GM15510 (cell line): ENCODE results near the gene ZCCHC10.

ENCODE experiments used
- POLR2A ChIP-seq: IDR thresholded peaks from 3 replicates; pipeline ENCODE4 v1.6.1; 2011; ENCODE audit warnings: borderline replicate concordance; ENCODE audit not compliant: insufficient read length; ENCODE audit errors: extremely low read depth

ZCCHC10 gene

GRCh38 chr5:133051061-133051541 lies 24.8 kb upstream of the ZCCHC10 start:
- TF ChIP-seq POLR2A, result no peak

- TF ChIP-seq POLR2A, result no peak
These were observed 24.2 kb upstream of the ZCCHC10 start for GRCh38 chr5:133050521-133050920.

DNA sequence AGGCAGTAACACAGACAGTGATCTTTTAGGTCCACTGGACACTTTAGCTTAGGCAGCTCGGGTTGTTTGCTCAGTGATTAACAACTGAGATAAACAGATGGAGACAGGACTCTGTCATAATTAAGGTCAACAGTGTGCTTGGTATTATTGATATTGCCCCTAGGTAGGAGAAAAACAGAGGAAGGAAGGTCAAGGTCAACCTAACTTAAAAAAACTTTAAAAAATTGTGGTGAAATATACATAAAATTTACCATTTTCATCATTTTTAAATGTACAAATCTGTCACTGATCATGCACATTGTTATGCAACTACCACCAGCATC lies 23.3 kb upstream of the ZCCHC10 start:
- no peak for TF ChIP-seq POLR2A

GRCh38 chr5:133048993-133049725 lies 22.8 kb upstream of the ZCCHC10 start:
- TF ChIP-seq POLR2A, result no peak

GRCh38 chr5:133047404-133047803 lies 21.1 kb upstream of the ZCCHC10 start:
- TF ChIP-seq POLR2A, result no peak

GRCh38 chr5:133041910-133042309 lies 15.6 kb upstream of the ZCCHC10 start:
- no peak for TF ChIP-seq POLR2A

- TF ChIP-seq POLR2A, result no peak
These were observed 14.9 kb upstream of the ZCCHC10 start for GRCh38 chr5:133041157-133041784.

DNA sequence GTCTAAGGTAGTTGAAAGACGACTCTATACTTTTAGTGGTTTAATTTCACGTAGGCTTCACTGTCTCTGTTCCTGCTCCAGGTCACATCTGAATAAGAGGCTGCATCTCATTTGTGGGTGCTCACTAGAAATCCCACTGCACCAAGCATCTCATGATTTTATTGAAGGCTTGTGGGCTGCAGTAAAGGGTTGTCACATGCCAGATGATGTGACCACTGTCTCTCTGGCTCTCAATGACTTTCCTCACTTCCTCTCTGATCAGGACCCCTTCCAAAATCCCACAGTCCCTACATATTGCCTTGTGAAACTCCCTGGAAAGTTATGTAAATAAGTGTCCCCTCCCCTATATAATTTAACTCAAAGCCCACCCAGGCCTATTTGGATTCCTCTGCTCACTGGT lies 8.9 kb upstream of the ZCCHC10 start:
- no peak for TF ChIP-seq POLR2A

- TF ChIP-seq POLR2A, result no peak
These were observed 7.7 kb upstream of the ZCCHC10 start for GRCh38 chr5:133034064-133034463.

DNA sequence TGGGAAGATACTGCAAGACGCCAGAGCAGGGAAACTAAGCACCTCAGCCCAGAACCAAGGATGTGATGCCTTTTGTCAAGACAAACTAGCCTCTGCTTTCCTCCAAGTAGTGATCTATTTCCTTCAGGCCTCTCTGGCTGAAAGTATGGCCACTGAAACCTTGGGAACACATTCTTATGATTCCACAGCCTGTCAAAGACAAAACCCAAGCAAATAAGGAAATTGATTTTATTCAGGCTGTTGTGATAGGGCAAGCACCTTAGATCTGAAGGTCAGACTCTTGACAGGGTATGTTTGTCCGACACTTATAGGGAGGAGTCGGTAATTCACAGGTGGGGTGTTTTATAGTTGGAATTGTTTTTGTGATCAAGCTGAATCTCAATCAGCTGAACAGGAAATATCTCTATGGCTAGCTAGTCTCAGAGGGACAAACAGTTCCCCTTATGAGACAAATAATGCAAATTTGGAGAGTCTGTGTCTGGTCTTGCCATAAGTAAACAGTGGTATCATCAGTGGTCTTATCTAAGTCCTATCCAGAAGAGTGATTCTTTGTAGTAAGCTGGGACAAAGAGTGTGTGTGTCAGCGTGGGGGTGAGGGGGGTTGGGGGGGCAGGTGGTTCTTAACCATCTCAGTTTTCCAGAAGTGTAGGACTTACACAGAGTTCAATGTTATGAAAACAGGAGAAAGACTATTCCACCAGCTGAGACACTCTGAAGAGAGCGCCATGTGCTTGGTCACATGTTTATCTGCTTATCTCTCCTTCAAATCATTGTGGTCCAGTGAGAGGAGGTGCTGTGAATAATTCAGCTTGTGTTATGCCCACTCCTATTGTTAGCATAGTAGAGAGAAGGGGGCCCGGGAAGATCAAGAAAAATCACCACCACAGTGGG lies 6.7 kb upstream of the ZCCHC10 start:
- TF ChIP-seq POLR2A, result no peak

GRCh38 chr5:133030343-133031005 lies 4.1 kb upstream of the ZCCHC10 start:
- TF ChIP-seq POLR2A, result no peak

- no peak for TF ChIP-seq POLR2A
These were observed 3.1 kb upstream of the ZCCHC10 start for GRCh38 chr5:133029416-133029815.

- TF ChIP-seq POLR2A, result no peak
These were observed 360 bp upstream of the ZCCHC10 start for GRCh38 chr5:133026664-133027153.

- TF ChIP-seq POLR2A, result no peak
These were observed 8.4 kb downstream of the ZCCHC10 start for GRCh38 chr5:133017964-133018363.

DNA sequence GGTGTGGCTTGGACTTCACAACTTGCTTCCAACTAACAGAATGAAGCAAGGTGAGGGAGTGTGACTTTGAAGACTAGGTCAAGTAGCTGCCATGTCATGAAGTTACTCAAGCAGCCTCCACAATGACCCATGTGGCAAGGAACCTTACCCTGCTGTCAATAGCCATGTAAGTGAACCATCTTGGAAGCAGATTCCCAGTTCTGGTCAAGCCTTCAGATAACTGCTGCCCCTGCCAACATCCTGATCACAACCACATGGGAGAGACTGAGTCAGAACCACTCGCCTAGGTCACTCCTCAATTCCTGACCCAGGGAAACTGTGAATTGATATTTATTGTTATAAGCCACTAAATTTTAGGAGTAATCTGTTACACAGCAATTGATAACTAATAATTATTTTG lies 10.9 kb downstream of the ZCCHC10 start:
- no peak for TF ChIP-seq POLR2A
